GM19328 (cell line): ENCODE results near the gene SMIM14.
"Not testable (repeated sequence)": the region's sequence is repeated elsewhere in the genome, so short reads cannot be mapped to it uniquely, and the experiment has no call there.

Experiments used
- ATAC-seq: cut with Tn5 transposase; IDR thresholded peaks from one replicate; pipeline ENCODE4 v1.9.1; 2021; ENCODE audit warnings: mild to moderate bottlenecking, moderate library complexity; ENCODE audit not compliant: unreplicated experiment

The SMIM14 gene

DNA sequence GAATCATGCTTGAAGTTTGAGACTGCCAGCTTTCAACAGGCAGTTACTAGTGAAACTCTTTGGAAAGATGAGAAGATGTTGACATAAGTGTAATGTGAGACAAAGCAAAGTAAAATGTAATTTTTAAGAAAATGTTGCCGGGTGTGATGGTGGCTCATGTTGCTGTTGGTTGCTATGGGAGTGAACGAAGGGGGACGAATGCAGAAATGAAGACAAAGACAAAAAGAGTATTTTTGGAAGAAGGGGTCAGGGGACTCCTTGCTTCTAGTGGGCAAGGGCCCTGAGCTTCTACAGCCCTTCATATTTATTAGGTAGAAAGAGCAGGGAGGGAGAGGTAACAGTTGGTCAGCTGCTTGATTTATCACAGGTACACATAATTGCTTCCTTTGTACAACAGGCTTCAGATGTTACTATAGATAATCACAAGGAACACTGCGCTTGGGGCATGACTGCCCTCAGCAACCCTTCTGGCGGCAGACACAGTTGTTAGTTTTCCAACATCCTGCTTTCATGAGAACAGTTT lies 99.5 kb downstream of the SMIM14 start:
- ATAC-seq = no peak

GRCh38 chr4:39533541-39533940 lies 105.1 kb downstream of the SMIM14 start:
- no peak for ATAC-seq

- ATAC-seq = not testable (repeated sequence)
Observed at GRCh38 chr4:39532237-39532636, 106.4 kb downstream of the SMIM14 start.

DNA sequence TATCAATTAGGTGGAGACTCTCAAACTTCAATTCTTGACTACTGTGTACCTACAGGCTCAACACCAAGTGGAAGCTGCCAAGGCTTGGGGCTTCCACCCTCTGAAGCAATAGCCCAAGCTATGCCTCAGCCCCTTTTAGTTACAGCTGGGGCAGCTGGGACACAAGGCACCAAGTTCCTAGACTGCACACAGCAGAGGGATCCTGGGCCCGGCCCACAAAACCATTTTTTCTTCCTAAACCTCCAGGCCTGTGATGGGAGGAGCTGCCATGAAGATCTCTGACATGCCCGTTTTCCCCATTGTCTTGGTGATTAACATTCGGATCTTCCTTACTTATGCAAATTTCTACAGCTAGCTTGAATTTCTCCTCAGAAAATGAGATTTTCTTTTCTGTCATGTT lies 108.0 kb downstream of the SMIM14 start:
- no peak for ATAC-seq

GRCh38 chr4:39529534-39529933 lies 109.1 kb downstream of the SMIM14 start:
- ATAC-seq = no peak

DNA sequence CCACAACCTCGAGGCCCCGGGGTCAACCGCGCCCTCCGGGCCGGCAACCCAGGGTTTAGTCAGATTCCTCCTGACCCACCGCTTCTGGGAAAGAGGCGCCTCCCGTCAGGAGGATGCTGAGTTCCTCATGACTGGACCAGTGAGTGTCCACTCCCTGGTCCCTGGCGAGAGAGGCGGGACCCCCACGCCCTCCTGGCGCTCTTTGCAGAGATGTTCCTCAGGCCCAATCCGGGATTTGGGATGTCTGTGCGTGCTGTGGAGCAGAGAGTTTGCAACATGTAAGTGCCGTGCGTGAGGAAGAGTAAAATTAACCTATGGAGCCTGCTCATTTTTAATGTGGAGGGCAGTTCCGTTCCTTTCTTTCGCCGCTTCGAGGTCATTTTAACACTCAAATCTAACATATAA lies 110.6 kb downstream of the SMIM14 start:
- no peak for ATAC-seq

GRCh38 chr4:39527296-39528060 lies 111.2 kb downstream of the SMIM14 start, which contains the start of gene UGDH:
Gene UGDH (minus strand): TSS chr4:39527439. CDS start chr4:39521512, 5,927 bp downstream.
- peak; percentile 98 for ATAC-seq

DNA sequence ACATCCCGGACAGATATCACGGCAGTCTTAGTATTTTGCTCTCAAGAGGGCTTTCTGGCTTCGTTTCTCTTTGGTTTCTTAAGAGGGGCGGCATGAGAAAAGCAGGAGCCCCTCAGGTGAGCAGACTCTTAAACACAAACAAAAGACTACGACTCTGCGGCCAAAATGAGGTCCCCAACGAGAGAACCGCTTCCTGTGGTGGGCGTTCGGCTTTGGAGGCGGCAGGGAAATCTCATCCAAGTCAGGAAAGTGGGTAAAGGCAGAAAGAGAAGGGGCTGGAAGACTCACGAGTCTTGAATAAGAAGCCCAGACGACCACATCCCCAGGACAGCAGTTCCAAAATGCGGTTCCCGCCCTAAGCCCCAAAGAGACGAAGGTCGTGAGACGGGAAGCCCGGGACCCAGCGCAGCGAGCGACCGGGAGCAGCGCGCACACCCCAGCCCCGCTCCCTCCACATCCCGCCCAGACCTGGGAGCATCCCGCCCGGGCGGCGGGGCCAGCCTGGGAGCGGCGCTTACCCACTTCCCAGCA lies 111.8 kb downstream of the SMIM14 start:
- peak; percentile 16 for ATAC-seq

GRCh38 chr4:39525822-39526690 lies 112.6 kb downstream of the SMIM14 start:
- no peak for ATAC-seq

DNA sequence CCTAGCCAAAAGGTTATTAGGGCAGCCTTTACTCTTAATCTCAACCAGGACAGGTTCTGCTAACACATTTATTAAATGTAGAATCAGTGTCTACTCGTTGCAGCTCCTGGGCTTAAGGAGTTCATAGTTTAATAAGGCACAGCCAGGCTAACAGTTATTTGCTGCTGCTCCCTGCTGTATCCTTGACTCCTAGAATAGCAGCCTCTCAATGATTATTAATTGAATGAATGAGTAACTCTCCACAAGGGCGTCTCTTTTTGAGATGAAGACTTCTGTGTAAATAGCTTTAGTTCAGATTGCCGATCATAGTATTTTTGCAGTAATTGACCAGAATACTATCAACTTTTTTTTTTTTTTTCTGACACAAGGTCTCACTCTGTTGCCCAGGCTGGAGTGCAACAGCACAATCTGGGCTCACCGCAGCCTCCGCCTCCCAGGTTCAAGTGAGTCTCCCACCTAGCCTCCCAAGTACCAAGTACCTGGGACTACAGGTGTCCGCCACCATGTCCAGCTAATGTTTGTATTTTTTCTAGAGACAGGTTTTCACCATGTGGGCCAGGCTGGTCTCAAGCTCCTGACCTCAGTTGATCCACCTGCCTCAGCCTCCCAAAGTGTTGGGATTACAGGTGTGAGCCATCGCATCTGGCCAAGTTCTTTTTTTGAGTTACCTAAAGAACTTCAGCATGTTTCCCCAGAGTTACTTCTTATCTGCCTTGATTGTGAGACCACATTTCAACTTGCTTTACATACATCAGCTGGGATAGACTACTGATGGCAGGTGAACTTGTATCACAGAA lies 114.3 kb downstream of the SMIM14 start:
- ATAC-seq = no peak

GRCh38 chr4:39522068-39522467 lies 116.6 kb downstream of the SMIM14 start:
- no peak for ATAC-seq

- no peak for ATAC-seq
Observed at GRCh38 chr4:39521253-39521919, 117.3 kb downstream of the SMIM14 start.

DNA sequence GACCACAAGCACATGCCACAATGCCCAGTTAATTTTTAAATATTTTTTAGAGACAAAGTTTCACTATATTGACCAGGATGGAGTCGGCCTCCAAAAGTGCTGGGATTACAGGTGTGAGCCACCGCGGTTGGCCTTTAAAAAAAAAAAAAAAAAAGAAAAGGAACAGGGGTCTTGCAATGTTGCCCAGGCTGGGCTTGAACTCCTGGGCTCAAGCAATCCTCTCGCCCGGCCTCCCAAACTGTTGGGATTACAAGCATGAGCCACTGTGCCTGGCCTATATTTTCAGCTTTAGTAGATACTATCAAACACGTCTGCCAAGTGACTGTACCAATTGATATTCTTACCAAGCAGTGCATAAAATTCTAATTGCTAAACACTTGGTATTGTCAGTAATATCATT lies 120.2 kb downstream of the SMIM14 start:
- no peak for ATAC-seq

GRCh38 chr4:39516407-39516966 lies 122.2 kb downstream of the SMIM14 start:
- no peak for ATAC-seq

DNA sequence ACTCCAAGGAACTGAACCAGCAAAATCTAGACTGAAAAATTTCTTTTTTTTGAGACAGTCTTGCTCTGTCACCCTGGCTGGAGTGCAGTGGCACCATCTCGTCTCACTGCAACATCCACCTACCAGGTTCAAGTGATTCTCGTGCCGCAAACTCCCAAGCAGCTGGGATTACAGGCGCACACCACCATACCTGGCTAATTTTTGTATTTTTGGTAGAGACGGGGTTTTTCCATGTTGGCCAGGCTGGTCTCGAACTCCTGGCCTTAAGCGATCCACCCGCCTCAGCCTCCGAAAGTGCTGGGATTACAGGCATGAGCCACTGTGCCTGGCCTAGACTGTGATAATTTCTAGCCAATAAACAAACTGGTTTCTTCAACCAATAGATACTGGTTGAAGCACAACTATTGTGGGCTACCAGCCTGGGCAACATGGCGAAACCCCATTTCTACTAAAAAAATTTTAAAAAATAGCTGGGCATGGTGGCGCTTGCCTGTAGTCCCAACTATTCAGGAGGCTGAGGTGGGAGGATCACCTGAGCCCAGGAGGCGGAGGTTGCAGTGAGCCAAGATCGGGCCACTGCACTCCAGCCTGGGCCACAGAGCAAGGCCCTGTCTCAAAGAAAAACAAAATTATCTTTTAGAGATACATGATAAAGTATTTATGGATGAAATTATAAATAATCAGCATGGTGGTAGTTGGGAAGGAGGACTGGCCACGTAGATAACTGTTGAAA lies 122.8 kb downstream of the SMIM14 start:
- not testable (repeated sequence) for ATAC-seq

DNA sequence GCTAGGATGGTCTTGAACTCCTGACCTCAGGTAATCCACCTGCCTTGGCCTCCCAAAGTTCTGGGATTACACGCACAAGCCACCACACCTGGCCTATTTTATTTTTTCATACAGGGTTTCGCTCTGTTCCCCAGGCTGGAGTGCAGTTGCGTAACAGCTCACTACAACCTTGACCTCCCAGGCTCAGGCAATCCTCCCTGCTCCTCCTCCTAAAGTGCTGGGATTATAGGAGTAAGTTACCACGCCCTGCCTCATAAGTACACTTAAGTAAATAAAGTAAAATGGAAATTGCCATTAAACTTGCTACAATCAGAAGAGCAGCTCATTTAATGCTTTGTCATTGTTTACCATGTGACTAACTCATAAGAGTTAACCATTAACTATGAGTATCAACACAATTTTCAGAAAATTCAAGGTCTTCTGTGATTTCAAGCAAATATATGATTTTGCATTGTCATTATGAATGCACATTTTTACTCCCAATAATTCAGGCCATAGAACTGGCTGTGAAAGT lies 123.7 kb downstream of the SMIM14 start:
- ATAC-seq = no peak

- ATAC-seq = not testable (repeated sequence)
Observed at GRCh38 chr4:39514266-39514665, 124.4 kb downstream of the SMIM14 start.

DNA sequence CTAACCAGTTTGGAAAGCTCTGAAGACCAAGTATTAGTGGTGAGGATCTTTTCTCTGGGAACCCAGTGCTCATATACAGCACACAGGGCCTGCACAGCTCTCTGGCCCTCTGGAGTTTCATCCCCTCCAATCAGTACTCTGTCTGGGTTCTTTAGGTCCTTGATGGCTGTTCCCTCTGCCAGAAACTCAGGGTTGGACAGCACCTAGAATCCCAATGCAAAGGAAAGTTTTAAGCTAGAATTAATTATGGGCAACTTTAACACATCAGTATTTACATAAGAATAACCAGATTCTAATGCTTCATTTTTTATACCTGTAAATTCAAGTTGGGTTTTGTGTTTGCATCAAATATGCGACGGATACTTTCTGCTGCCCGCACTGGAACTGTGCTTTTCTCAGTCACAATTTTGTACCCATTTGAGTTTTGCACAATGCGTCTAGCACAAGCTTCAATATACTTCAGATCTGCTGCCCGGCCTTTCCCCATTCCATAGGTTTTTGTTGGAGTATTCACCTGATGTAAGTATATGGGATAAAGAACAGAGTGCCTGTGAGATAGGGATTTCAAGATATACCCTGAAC lies 128.2 kb downstream of the SMIM14 start:
- ATAC-seq = no peak
